Heart left ventricle (tissue), 13 donors: Measurements from ENCODE around the gene CHN1.

Experiments
- POLR2A ChIP-seq, 2 donors: fragments of 450-650 bp; IDR thresholded peaks; one replicate each; pipeline ENCODE4 v1.6.1; 2017; ENCODE audit warnings: antibody characterized with exemption in 2 of 2, mild to moderate bottlenecking in 2 of 2, moderate library complexity in 2 of 2
- TF ChIP-seq, protein P1 (sequence below), 12 donors: fragments of 200-600 bp; sonication (generic) in 4 of 12; IDR thresholded peaks; one replicate each; pipeline versions ENCODE4 v1.5.0 to v1.8.0; 2018 to 2022; ENCODE audit warnings: antibody characterized with exemption in 12 of 12, mild to moderate bottlenecking in 5 of 12
- donor health status: ischemic (EF 13 %, LVEDD 7.1; RV severe dilation, severe dysfunction).
- donor health status: DM: no; HTN: yes; CAD: no.
- donor health status: DM: no; HTN: no; CAD: no.
- donor health status: ischemic (EF 25% LVEDD 6.9; RV normal size, moderate dysfunction).
- donor health status: ischemic (EF 25% LVEDD 5.7; RV mildly dilated, moderate dysfunction).
- donor health status: ischemic (EF 35%, LVEDD 5.7; RV mildly dilated, moderate dysfunction).
- donor health status: nonischemic (EF 11% LVEDD 7.7; RV severe dilation, severe dysfunction).
- donor health status: DM: yes; HTN: yes; CAD: no.
- donor health status: PGD.
- donor health status: ischemic (EF 29% LVEDD 5.4; RV normal size, mild dysfunction).
- donor health status: nonischemic (EF 23%, LVEDD 6.1; RV moderate dilation, normal function).

DNA sequence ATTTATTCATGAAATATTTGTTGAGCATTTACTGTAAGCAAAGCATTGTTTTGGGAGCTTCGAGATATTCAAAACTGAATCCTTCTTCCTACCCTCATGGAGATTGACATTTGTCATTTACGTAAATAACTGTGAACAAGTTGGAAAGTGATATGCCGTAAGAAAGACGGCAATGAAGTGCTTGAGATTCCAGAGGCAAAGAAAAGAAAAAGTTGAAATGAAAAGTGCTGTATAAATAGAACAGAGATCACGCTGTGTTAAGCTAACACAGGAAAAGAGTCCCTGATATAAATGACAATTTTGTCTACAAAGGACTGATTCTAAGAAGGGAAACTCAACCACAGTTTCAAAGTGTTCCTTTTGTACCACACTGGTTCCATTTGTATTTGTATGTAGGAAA, 242.7 kb downstream of the CHN1 start:
- TF ChIP-seq, protein P1, sequence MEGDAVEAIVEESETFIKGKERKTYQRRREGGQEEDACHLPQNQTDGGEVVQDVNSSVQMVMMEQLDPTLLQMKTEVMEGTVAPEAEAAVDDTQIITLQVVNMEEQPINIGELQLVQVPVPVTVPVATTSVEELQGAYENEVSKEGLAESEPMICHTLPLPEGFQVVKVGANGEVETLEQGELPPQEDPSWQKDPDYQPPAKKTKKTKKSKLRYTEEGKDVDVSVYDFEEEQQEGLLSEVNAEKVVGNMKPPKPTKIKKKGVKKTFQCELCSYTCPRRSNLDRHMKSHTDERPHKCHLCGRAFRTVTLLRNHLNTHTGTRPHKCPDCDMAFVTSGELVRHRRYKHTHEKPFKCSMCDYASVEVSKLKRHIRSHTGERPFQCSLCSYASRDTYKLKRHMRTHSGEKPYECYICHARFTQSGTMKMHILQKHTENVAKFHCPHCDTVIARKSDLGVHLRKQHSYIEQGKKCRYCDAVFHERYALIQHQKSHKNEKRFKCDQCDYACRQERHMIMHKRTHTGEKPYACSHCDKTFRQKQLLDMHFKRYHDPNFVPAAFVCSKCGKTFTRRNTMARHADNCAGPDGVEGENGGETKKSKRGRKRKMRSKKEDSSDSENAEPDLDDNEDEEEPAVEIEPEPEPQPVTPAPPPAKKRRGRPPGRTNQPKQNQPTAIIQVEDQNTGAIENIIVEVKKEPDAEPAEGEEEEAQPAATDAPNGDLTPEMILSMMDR (IDR thresholded peaks at IDR 0.05), result no peak
- no peak for TF ChIP-seq POLR2A (IDR thresholded peaks at IDR 0.05)
